ES-I3 (cell line): ENCODE measurements around the gene MTERF4.

Source experiments
- H3K36me3 ChIP-seq: 2 replicates; pipeline ENCODE4 v1.6.1; 2013; ENCODE audit warnings: mild to moderate bottlenecking, low read length, control low read depth, moderate library complexity; ENCODE audit not compliant: insufficient read depth
- H3K4me1 ChIP-seq: 2 replicates; pipeline ENCODE4 v1.6.1; 2013; ENCODE audit warnings: mild to moderate bottlenecking, control low read depth, low read length; ENCODE audit not compliant: insufficient read depth
- H3K9ac ChIP-seq: 2 replicates; pipeline ENCODE4 v1.6.1; 2013; ENCODE audit warnings: low read depth, mild to moderate bottlenecking, low read length, moderate library complexity
- H3K9me3 ChIP-seq: 2 replicates; pipeline ENCODE4 v1.6.1; 2013; ENCODE audit warnings: mild to moderate bottlenecking, low read length, moderate library complexity; ENCODE audit not compliant: control insufficient read depth, insufficient read depth

The MTERF4 gene

DNA sequence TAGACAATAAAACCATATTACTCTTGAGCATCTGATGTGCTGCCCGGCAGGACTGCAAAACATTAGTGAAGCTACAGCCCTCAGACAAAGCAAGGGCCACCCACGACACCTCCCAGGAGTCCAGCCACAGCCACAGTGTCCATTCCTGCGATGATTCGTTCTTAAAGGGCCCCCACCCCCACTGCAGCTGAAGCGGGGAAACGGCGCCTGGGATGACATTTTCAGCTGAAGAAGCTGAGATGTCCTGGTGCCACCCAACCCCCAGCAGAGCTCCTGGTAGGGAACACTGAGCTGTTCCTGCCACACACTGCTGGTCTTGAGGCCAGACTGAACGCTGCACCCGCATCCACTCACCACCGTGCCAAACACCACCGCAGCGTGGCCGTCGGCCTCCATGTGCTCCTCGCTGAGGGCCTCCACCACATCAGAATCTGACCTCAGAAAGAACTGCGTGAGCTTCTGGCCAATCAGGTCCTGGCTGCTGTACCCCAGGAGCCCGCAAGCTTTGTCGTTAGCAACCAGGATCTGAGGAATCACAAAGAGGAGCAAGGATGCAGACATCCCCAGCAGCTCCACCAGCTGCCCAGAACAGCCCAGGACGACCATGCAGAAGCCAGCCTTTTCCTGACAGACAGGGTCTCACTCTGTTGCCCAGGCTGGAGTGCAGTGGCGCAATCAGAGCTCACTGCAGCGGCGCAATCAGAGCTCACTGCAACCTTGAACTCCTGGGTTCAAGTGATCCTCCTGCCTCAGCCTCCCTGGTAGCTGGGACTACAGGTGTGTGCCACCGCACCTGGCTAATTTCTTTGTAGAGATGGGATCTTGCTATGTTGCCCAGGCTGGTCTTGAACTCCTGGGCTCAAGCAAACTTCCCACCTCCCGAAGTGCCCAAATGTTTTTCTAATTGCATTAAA, 37.7 kb upstream of the MTERF4 start:
- Histone ChIP-seq H3K36me3 (no peaks in the 10 kb centered on the region; the same call in none of the 2 replicates), H3K9me3 (no peaks in the 10 kb centered on the region), H3K4me1 (no peaks in the 10 kb centered on the region), H3K9ac (no peak overlapping the region)

DNA sequence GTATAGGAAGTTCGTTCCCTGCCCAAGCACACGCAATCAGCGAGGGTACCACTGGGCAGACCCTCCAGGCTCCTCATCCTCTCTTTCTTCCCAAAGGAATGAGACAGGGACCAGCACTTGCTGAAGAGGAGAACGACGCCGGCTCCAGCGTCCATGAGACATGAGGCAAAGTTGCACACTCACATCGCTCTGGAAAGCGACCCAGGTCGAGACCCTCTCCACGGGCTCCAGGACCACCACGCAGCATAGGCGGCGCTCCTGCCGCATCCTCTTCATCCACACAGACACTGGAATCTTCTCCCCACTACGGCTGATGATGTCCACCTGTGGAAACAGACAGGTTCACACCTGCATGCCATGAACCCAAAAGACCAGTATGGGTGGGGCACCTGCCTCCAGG, 36.4 kb upstream of the MTERF4 start:
- Histone ChIP-seq H3K36me3 (no peaks in the 10 kb centered on the region; the same call in none of the 2 replicates), H3K9me3 (no peaks in the 10 kb centered on the region), H3K4me1 (no peaks in the 10 kb centered on the region), H3K9ac (no peak overlapping the region)

DNA sequence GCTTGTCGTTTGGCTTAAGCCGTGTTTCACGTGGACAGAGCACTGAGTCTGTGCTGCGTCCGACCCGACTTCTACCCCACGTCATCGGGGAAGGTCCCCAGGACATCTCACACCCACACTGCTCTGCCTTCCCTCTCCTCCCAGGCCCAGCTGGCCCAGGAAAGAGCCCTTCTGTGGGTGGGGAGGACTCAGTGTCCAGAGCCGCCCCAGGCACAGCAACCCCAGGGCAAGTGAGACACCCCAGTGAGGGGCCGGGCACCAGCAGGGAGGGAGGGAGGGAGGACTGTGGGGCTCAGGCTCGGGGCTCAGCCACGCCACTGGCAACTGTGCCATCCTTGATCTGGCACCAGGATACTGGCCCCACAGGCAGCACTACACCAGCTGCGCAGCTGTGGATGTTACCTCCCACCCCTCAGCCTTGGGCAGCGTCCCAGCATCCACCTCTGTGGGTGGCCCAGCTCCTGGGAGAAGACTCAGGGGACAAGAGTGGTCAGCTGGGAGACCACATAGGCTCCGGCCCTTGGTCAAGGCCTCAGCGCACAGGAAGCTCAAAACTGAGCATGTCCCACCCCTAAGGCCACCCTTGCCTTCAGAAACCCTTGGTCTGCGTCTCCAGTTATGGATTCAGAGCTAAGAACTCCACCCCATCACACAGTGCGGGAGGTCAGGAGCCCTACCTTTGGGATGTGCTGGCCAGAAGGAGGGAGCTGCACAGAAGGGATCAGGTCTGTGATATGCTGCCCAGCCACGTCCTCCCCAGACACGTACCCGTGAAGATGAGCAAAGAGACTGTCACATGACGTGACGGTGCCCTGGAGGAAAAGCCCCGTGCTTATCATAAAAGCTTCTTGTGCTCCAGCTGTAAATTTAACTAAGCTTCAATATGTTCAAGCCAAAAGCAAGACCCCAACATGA, 35.4 kb upstream of the MTERF4 start:
- Histone ChIP-seq H3K9ac (no peak overlapping the region), H3K36me3 (no peaks in the 10 kb centered on the region; the same call in none of the 2 replicates), H3K4me1 (no peaks in the 10 kb centered on the region), H3K9me3 (no peaks in the 10 kb centered on the region)

DNA sequence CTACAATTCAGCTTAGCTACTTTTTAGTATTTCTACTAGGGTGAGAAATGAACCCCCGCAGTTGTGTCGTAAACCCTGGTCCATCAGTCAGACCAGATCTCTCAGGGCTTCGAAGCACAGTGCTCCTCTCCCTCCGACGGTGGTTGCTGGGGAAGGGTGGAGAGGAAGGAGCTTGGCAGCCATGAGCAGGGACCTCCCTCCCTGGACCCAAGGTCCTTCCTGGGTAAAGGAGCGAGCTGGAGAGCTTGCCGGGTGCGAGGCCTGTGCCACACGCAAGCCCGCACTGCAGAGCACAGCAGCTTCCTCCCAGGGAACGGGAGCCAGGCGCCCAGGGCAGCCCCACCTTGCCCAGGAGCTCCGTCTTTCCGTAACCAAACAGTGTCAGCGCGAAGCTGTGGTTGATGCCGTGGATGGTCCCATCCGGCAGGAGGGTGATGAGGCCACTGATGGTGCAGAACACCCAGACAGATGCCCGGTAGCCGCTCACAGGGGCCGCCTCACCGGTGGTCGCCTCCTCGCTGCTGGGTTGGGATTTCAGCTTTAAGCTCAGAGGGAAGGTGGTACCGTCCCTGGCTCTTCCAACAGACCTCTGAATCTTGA, 34.7 kb upstream of the MTERF4 start:
- Histone ChIP-seq H3K9ac (no peak overlapping the region), H3K9me3 (no peaks in the 10 kb centered on the region), H3K36me3 (no peaks in the 10 kb centered on the region; the same call in none of the 2 replicates), H3K4me1 (no peaks in the 10 kb centered on the region)

DNA sequence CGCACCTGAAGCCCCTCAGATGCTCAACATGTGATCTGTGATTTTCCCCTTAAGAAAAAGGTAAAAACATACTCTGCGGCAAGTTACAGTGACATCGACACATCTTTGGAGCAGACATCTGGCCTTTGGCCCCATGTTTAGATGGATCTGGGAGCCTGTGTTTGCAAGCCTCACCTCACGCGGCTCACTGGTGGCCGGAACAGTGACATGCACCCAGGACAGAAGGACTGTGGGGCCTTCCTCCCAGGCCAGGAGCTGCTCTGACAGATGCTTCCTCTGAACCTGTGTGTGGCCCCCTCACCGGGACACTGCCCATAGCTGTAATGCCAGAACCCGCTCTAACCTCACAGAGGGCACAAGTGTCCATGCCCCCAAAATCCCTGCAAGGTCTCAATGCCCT, 34.1 kb upstream of the MTERF4 start:
- no peak overlapping the region for H3K9ac ChIP-seq
- no peaks in the 10 kb centered on the region; the same call in none of the 2 replicates for H3K36me3 ChIP-seq
- H3K4me1 ChIP-seq, result no peaks in the 10 kb centered on the region
- no peaks in the 10 kb centered on the region for H3K9me3 ChIP-seq

DNA sequence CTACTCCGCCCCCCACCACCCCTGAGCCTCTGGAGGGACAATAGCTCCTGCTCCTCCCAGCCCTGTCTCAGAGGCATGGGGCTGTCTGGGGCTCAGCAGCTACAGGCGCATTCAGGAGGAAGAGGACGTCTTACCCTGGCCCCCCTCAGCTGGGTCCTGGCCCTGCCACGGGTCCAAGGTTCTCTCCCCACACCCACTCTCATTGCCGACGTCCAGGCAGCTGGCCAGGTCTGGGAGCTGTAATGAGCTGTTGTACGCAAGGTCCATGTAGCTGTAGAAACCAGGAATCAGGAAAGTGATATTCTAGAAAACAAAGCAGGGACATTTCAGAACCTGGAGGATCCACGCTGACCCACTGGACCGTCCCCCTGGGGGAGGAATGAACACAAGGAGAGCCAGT, 33.6 kb upstream of the MTERF4 start:
- no peaks in the 10 kb centered on the region; the same call in none of the 2 replicates for H3K36me3 ChIP-seq

DNA sequence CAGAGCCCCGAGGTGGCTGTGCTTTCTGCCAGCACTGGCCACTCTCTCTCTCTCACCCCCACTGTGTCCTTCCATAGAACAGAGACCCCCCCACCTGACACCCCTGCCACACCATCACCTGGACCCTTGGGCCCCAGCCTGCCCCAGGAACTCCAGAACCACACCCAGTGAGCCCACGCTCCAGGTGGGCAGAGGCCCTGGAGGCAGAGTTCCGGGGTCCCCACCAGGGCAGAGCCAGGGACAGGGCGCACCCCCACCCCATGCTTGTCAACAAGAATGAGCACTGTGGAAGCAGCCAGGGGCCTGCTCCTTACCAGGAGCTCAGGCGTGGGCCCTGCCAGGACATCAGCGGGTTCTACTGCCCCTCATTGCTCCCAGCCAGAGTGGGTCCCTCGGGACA, 32.6 kb upstream of the MTERF4 start:
- H3K4me1 ChIP-seq, result no peaks in the 10 kb centered on the region
- H3K9ac ChIP-seq, result no peak overlapping the region
- peaks cover 4% of the 10 kb centered on the region for H3K36me3 ChIP-seq
- H3K9me3 ChIP-seq, result no peaks in the 10 kb centered on the region

More for the DNA sequence above, 33.6 kb upstream of the MTERF4 start:
- Histone ChIP-seq H3K4me1 (no peaks in the 10 kb centered on the region), H3K9ac (no peak overlapping the region), H3K9me3 (no peaks in the 10 kb centered on the region)

DNA sequence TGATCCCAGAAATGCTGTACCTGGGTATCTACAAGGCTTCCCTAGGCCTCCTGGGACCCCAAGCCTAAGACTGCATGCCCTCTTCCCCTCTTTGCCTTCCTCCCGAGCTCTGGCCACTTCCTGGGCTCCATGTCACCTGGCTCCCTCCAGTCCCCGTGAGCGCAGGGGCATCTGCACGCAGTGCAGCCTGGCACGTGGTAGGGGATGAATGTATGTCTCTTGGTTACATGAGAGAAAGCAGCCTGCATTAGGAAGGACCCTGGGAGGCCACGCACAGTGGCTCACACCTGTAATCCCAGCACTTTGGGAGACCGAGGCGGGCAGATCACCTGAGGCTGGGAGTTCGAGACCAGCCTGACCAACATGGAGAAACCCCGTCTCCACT, 31.3 kb upstream of the MTERF4 start:
- H3K4me1 ChIP-seq, result no peaks in the 10 kb centered on the region
- H3K9ac ChIP-seq, result no peak overlapping the region
- peaks cover 5% of the 10 kb centered on the region; the same call in 1 of the 2 replicates for H3K36me3 ChIP-seq
- no peaks in the 10 kb centered on the region for H3K9me3 ChIP-seq

DNA sequence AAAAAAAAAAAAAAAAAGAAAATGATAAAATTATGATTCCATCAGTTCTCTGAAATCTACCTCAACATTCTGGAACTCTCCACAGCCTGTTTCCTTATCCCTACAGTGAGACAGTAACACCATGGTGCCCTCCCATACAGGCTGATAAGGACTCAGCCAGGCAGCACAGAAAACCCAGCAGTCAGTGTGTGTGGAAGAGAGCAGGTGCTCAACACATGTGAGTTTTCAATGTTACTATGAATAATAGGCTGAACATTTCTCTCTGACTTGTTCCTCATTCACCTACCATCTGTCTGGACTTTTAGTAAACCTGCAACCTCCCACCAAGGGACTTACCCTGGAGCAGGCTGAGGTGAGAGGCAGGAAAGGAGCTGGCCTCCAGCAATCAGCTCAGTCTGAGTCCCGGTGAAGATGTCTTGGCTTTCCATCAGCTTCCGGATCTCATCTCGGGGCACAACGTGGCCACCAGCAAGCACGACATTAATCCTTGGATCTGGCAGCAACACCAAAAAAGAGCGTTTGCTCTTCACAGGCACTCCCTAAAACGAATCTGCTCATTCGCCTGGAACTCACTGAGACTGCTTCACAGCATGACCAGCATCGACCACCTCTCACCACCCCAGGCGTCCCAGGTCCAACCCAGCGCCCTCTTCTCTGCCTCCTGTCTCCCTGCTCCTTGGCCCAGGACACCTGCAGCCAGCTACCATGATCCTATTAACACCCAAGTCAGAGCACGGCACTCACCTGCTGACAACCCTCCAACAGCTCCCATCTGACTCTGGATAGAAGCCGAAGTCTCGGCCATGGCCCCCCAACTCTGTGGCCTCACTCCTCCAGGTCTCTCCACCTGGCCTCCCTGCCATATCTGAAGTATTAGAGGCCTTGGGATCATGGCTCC, 30.7 kb upstream of the MTERF4 start:
- no peaks in the 10 kb centered on the region for H3K4me1 ChIP-seq
- no peaks in the 10 kb centered on the region for H3K9me3 ChIP-seq
- H3K9ac ChIP-seq, result no peak overlapping the region
- peaks cover 5% of the 10 kb centered on the region; the same call in 1 of the 2 replicates for H3K36me3 ChIP-seq

DNA sequence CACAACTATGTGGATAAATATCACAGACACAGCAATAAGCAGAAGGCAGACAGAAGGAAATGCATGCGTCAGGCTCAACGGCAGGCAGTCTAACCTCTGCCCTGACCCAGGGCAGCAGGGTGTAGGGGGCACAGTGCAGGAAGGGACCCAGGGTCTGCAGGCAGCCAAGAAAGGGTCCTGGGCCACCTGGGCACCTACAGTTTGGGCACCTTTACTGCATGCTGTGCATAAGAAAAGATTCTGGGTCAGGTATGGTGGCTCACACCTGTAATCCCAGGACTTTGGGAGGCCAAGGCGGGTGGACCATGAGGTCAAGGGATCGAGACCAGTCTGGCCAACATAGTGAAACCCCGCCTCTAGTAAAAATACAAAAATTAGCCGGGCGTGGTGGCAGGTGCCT, 29.4 kb upstream of the MTERF4 start:
- Histone ChIP-seq H3K36me3 (peaks cover 5% of the 10 kb centered on the region; the same call in 1 of the 2 replicates), H3K4me1 (no peaks in the 10 kb centered on the region), H3K9ac (no peak overlapping the region), H3K9me3 (no peaks in the 10 kb centered on the region)

DNA sequence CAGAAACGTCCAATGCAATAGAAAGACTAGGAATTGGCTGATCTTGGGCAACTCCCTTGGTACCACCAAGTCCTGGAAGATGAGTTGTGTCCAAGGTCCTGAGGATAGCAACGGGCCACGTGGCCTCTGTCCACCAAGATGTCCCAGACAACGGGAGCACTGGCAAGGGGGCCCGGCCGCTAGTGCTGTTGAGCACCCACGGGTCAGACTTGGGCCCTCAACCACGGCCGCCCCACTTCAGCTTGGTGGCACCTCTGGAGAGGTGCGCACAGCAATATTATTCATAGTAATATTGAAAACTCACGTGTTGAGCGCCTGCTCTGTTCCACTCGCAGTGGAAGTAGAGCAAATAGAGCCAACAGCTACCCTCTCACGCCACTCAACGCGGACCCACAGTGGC, 28.2 kb upstream of the MTERF4 start:
- Histone ChIP-seq H3K9ac (no peak overlapping the region), H3K4me1 (no peaks in the 10 kb centered on the region), H3K36me3 (0 out of 2 replicates have a peak, but pooled peaks cover 5% of the 10 kb centered on the region), H3K9me3 (no peaks in the 10 kb centered on the region)

DNA sequence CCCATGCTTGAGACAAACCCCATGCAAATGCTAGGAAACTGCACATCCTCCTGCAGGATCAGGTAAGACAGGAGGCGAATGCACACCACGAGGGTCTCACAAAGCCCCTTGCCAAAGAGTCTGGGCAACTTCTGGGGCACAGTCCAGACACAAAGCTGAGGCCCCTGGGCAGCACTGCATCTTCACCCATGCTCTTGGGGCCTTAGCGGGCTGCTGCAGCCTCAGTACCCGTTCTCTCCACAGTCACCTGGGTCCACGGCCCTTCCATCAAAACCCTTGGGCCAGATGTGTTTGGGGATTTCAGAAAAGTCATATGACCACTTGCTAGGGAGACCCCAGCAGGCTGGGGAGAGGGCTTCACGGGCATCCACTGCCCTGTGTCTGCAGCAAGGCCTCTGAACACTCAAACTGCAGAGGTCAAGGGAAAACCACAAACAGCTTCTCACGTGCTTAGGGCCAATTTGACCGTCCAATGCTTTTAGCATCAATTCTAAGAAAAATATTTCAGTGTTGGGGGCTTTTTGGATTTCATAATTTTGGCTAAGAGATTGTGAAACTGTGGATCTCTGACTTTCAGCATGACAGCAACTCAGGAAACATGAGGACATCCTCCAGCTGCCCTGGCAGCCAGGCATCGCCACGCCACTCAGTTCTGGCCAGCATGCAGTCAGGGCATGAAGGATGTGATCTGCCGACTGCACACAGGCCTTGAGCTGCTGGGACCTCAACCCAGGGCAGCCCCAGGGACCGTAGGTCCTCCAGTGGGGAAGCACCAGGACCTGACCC, 27.2 kb upstream of the MTERF4 start:
- no peaks in the 10 kb centered on the region for H3K9me3 ChIP-seq
- 0 out of 2 replicates have a peak, but pooled peaks cover 5% of the 10 kb centered on the region for H3K36me3 ChIP-seq
- H3K4me1 ChIP-seq, result no peaks in the 10 kb centered on the region
- no peak overlapping the region for H3K9ac ChIP-seq

DNA sequence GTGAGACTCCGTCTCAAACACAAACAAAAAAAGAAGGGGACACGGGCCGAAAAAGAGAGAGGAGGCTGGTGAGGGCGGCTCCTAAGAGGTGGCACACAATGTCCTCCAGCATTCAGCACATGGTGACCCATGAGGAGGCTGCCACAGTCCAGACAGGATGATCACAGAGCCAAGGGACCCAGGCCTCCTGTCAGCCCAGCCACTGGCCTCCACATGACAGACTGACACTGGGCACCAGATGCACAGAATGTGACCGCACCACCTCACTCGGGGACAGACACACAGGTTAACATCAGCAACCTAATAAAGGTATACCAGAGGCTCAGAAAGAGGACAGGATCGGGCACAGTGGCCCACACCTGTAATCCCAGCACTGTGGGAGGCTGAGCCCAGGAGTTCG, 26.2 kb upstream of the MTERF4 start:
- Histone ChIP-seq H3K36me3 (0 out of 2 replicates have a peak, but pooled peaks cover 5% of the 10 kb centered on the region), H3K9ac (no peak overlapping the region), H3K4me1 (no peaks in the 10 kb centered on the region), H3K9me3 (no peaks in the 10 kb centered on the region)
